Chondrocyte (in vitro differentiated cells): ENCODE measurements around the gene PSMD14. TPM values are rescaled to one million over a fixed set of nuclear protein-coding genes. Genes with fewer than 3 reads are reported as not detected.
"Not testable (repeated sequence)": the region's sequence is repeated elsewhere in the genome, so short reads cannot be mapped to it uniquely, and the experiment has no call there.

ENCODE experiments used
- DNase-seq: peaks from one replicate; pipeline ENCODE4 v3.0.0; 2021; ENCODE audit warnings: mixed read lengths, low spot score
- H3K27ac Mint-ChIP-seq: one replicate; pipeline ENCODE4 v1.8.0; 2021; ENCODE audit warnings: mild to moderate bottlenecking, moderate library complexity, mixed read lengths; ENCODE audit not compliant: unreplicated experiment
- H3K27me3 Mint-ChIP-seq: 2 replicates; pipeline ENCODE4 v1.8.0; 2021; ENCODE audit warnings: low read depth, mixed read lengths
- H3K36me3 Mint-ChIP-seq: 2 replicates; pipeline ENCODE4 v1.8.0; 2021; ENCODE audit warnings: low read depth, mixed read lengths
- H3K4me1 Mint-ChIP-seq: 2 replicates; pipeline ENCODE4 v1.8.0; 2021; ENCODE audit warnings: low read depth, mild to moderate bottlenecking, mixed read lengths
- H3K4me3 Mint-ChIP-seq: one replicate; pipeline ENCODE4 v1.8.0; 2021; ENCODE audit warnings: mild to moderate bottlenecking, moderate library complexity, mixed read lengths; ENCODE audit not compliant: unreplicated experiment
- H3K9me3 Mint-ChIP-seq: 2 replicates; pipeline ENCODE4 v1.8.0; 2021; ENCODE audit warnings: low read depth, mixed read lengths
- total RNA-seq: library from RNA; stranded (reverse); gene quantifications from 3 replicates; pipeline ENCODE4 v1.2.1, GENCODE V29; 2021
- TF ChIP-seq, protein P1 (sequence below): fragments of 200-600 bp; sonication (generic); IDR thresholded peaks from 2 replicates; pipeline ENCODE4 v1.5.0; 2021; ENCODE audit warnings: antibody characterized with exemption, mild to moderate bottlenecking, moderate library complexity

The PSMD14 gene
- total RNA-seq, 1 donor from 2014 or later = 48.5 TPM

DNA sequence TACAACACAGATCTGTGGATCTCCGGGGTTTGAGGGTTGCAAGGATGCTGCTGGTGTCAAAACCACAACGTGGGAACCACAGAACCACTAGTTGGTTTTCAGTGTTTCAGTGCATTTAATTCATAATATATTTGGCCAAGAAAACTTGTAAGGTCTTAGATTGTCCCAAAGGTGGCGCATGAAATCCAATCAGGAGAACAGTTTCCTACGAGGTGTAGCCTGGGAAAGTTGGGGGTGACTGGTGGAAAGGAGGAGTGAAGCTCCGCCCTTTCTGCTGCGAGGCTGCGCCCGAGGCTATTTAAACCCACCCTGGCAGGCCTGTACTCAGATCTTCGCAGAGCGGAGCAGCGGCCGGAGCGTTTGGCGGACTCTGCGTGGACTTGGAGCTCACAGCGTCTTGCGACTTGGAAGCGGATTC is 27.3 kb upstream of the PSMD14 start:
- not testable (repeated sequence) for H3K36me3 Mint-ChIP-seq, H3K4me3 Mint-ChIP-seq, H3K27ac Mint-ChIP-seq, H3K4me1 Mint-ChIP-seq, H3K27me3 Mint-ChIP-seq, H3K9me3 Mint-ChIP-seq
- TF ChIP-seq, protein P1, sequence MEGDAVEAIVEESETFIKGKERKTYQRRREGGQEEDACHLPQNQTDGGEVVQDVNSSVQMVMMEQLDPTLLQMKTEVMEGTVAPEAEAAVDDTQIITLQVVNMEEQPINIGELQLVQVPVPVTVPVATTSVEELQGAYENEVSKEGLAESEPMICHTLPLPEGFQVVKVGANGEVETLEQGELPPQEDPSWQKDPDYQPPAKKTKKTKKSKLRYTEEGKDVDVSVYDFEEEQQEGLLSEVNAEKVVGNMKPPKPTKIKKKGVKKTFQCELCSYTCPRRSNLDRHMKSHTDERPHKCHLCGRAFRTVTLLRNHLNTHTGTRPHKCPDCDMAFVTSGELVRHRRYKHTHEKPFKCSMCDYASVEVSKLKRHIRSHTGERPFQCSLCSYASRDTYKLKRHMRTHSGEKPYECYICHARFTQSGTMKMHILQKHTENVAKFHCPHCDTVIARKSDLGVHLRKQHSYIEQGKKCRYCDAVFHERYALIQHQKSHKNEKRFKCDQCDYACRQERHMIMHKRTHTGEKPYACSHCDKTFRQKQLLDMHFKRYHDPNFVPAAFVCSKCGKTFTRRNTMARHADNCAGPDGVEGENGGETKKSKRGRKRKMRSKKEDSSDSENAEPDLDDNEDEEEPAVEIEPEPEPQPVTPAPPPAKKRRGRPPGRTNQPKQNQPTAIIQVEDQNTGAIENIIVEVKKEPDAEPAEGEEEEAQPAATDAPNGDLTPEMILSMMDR = peak; percentile 68
- DNase-seq = peak; percentile 100

GRCh38 chr2:161281615-161282310 is 26.5 kb upstream of the PSMD14 start:
- not testable (repeated sequence) for H3K9me3 Mint-ChIP-seq, H3K36me3 Mint-ChIP-seq, H3K27me3 Mint-ChIP-seq, H3K4me1 Mint-ChIP-seq, H3K4me3 Mint-ChIP-seq, H3K27ac Mint-ChIP-seq
- DNase-seq = peak; percentile 96

- DNase-seq, H3K36me3 Mint-ChIP-seq, H3K4me3 Mint-ChIP-seq, H3K4me1 Mint-ChIP-seq, H3K9me3 Mint-ChIP-seq, H3K27ac Mint-ChIP-seq, H3K27me3 Mint-ChIP-seq: not testable (repeated sequence)
Observed at GRCh38 chr2:161282311-161282644, 25.9 kb upstream of the PSMD14 start.

DNA sequence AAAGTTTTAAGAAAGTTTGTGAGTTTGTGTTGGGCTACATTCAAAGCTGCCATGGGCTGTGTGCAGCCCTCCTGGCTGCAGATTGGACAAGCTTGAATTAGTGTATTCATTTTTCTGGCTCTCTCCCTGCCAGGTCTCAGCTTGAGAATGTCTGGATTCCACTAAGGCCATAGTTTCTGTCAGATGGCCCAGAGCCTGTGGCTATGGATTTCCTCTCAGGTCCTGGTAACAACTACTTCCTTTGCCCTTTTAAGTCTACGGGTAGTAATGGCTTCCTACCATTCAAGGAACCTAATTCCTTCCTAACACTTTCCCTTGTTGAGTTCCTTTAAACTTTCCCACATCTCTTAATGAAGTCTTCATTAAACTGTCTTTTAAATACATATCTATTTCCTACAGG is 24.3 kb upstream of the PSMD14 start:
- no peaks in the 10 kb centered on the region for H3K36me3 Mint-ChIP-seq
- H3K27me3 Mint-ChIP-seq = peaks cover 17% of the 10 kb centered on the region
- TF ChIP-seq, protein P1 = no peak
- no peaks in the 10 kb centered on the region for H3K4me1 Mint-ChIP-seq
- H3K9me3 Mint-ChIP-seq = peaks cover 11% of the 10 kb centered on the region
- H3K27ac Mint-ChIP-seq = no peak overlapping the region
- no peak overlapping the region for H3K4me3 Mint-ChIP-seq
- DNase-seq = no peak

- peaks cover 8% of the 10 kb centered on the region for H3K4me1 Mint-ChIP-seq
- TF ChIP-seq, protein P1 = no peak
- no peak overlapping the region for H3K4me3 Mint-ChIP-seq
- peaks cover 2% of the 10 kb centered on the region for H3K27me3 Mint-ChIP-seq
- no peak overlapping the region for H3K27ac Mint-ChIP-seq
- peaks cover 19% of the 10 kb centered on the region for H3K9me3 Mint-ChIP-seq
- peaks cover 2% of the 10 kb centered on the region for H3K36me3 Mint-ChIP-seq
- no peak for DNase-seq
Observed at GRCh38 chr2:161303535-161304050, 4.6 kb upstream of the PSMD14 start.

- no peak for DNase-seq
- TF ChIP-seq, protein P1 = no peak
- H3K36me3 Mint-ChIP-seq = peaks cover 2% of the 10 kb centered on the region
- H3K4me1 Mint-ChIP-seq = peaks cover 28% of the 10 kb centered on the region
- peaks cover 19% of the 10 kb centered on the region for H3K9me3 Mint-ChIP-seq
- H3K4me3 Mint-ChIP-seq = no peak overlapping the region
- peaks cover 2% of the 10 kb centered on the region for H3K27me3 Mint-ChIP-seq
- H3K27ac Mint-ChIP-seq = no peak overlapping the region
Observed at GRCh38 chr2:161306919-161307318, 1.3 kb upstream of the PSMD14 start.
